ENCODE measurements around the gene FOXP4.
A peak's percentile ranks its signal among the peaks of the same experiment; 100 is the strongest.

Gene FOXP4

DNA sequence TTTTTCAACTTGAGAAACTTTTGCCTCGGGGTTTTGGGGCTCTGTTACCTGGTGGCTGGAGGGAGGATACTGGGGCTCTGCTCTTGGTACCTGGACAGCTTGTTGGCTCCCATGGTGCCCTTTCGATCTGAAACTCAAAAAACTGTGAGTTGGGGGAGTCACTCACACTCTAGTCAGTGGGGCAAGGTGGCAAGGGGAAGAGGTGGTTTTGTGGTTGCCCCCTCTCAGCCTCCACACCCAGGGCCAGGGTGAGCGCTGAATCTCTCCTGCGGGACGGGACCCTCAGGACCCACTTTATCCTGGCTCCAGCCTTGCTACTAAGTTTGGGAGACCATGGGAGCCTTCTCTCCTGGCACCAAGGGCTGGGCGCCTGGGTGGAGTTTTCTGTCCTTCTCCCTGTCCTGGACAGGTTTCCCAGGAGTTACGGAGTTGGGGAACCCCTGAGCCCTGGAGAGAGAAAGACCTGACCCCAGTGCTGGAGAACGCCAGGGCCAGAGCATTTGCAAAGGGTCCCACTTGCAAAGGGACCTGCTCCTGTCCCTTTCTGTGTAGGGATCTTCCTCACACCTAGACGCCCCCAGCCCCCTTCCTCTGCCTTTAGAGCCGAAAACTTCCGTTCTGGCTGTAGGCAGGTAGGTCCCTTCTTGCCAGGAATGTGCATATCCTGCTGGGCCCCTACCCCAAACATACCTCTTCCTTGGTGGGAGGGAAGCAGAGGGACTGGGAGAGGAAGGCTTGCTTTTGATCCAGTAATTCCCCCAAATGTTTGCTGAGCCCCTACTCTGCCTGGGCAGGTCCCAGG is 2.9 kb downstream of the FOXP4 start:
- DNase-seq = no peak

DNA sequence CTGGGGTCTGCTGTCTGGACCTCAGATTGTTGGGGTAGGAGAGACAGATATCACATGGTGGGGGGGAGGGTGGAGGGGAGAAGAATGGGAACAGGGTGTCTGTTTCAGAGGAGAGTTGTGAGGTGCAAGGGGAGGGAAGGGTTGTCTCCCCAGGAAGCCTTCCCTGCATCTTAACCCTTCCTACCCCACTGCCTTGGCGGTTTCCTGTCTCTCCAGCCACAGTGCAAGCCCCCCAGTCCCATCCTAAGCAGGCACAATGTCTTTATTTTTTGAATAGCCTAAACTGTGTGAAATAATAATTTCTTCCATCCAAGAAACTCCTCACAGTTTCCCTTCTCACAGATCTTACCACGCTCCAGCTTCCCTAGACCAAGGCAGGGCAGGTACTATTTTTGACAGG is 3.5 kb downstream of the FOXP4 start:
- DNase-seq = no peak

DNA sequence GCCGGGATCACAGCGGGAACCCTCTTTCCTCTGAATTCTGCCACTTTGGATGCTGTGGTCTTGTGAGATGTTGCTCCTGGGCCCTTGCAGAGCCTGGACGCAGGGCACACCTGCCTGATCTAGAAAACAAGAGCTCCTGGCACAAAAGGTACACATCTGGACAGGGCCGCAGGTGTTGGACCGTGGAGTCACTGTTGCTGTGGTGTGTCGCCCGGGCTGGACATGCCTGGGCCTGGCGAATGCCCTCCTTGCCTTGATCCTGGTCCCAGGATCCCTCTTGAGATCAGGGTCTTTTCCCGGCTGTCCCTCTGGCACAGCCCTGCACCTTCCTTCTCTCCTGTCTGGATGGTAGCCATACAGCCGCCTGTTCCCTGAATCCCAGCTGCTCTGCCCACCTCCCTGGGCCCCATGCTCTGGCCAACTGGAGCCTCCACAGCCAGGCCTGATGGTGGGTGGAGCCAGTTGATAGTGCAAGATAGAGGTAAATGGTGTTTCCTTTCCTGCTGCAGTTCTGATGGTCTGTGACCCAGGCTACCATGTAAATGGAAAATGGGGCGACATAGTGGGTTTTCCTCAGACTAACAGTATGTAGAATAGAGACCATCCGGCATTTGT is 5.0 kb downstream of the FOXP4 start:
- DNase-seq = no peak

DNA sequence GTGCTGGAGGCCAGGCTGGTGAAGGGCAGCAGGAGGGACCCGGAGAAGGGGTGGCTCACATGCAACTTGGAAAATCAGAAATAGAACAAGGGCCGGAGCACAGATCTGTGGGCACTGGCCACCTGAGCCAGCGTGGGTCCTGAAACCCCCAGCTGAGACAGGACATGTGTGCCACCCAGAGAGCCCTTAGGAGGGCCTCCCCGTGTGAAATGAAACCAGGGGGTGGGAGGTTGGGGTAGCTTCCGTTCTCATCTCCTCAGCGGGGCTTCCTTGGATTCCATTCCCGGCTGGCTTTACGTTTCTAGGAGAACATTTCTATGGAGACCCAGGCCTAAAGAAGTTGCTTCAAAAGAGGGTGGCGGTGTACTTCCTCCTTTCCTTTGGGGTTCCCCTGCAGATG is 5.7 kb downstream of the FOXP4 start:
- no peak for DNase-seq

DNA sequence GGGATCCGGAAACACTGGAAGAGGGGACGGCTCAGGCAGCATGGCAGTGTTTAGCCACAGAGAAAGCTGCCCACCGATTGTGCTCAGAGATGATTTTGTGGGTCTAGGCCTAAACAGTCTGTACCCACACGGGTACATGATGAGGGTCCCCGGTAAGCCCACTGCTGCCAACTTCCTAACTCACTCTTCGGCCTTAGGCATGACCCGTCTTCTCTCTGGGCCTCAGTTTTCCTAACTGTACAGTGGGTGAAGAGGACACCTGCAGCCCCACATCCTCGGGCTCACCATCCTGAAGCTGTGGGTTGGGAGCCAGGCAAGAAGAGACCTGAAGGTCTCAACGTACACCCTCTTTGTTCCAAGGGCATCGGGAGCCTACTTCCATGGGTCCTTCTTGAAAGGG is 6.5 kb downstream of the FOXP4 start:
- DNase-seq = no peak

DNA sequence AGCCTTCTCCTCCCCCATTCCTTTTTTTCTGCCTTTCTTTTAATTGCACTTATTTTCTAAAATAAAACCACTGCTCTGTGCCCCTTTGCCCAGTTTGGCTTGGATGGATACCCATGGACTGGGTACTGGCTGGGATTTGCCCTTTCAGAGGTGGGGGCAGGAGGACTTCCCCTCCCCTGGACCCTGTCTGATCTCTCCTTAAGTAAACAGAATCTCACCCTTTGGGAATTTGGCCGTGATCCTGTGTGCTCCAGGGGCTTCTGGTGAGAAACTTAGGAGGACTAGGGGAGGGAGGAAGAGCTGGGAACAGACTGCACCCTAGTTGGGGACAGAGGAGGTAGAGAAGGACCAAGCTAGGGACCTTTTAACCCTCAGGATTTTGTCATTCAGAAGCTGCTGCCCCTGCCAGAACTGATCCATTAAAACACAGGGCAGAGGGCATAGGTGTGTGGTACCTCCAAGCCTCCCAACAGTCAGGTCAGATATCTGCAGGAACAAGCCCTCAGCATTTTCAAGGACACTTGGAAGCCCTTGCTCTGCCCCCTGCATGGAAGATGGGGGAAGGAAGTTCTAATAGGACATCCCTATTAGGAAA is 7.3 kb downstream of the FOXP4 start:
- no peak for DNase-seq

DNA sequence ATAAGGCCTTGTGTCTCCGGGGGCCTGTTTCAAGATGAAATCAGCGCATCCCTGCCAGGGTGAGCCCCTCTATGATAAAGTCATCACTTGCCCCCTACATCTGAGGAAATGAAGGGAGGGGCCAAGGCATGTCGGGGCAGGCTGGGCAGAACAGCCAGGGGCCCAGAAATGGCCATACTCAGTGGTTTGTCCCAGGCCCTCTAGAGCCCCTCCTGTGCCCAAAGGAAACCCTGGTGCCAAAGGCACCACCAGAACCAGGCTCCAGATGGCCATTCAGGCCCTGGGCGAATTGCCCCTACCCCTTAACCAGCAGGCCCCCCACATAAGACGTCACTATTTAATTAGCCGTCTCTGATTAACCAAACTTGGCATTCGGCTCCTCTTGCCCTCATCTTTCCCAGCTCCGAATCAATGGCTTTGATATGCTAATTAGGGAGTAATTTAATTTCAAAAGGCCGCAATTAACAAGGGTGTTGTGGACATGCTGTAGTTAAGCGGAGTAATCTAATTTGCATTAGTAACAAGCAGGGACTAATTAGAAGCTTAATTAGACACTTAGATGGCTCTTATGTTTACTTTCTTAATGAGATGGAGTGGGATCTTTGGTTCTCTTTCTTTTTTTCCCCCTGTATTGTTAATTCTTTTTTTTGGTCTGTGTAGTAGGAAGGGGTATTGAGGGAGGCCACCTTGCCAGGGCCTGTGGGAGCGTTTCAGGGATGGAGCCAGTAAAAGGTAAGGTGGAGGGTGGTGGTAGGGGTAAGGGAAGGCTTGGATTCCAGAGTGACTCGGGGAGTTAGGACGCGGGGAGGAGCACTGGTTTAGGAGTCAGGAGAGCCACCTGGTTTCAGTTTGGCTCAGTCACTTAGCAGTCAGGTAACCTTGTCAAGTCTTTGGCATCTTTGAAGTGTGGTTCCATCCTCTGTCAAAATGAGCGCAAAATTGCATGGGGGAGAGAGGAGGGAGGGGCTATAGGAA is 9.4 kb downstream of the FOXP4 start:
- no peak for DNase-seq

DNA sequence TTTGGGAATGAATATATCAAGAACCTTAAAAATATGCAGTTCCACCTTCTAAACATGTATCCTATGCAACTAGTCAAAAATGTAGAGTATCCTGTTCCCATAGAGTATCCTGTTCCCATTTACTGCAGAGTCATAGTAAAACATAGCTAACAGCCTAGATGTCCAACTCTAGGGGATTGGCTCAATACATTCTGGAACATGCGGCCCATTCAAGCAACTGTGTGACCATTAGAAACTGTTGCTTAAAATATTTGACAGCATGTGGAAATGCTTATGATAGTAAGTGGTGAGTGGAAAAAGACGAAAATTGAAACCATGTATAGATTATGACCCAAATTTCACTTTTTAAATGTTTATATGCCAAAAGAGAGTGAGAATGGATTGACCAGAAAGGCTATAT is 11.2 kb downstream of the FOXP4 start:
- DNase-seq = no peak

DNA sequence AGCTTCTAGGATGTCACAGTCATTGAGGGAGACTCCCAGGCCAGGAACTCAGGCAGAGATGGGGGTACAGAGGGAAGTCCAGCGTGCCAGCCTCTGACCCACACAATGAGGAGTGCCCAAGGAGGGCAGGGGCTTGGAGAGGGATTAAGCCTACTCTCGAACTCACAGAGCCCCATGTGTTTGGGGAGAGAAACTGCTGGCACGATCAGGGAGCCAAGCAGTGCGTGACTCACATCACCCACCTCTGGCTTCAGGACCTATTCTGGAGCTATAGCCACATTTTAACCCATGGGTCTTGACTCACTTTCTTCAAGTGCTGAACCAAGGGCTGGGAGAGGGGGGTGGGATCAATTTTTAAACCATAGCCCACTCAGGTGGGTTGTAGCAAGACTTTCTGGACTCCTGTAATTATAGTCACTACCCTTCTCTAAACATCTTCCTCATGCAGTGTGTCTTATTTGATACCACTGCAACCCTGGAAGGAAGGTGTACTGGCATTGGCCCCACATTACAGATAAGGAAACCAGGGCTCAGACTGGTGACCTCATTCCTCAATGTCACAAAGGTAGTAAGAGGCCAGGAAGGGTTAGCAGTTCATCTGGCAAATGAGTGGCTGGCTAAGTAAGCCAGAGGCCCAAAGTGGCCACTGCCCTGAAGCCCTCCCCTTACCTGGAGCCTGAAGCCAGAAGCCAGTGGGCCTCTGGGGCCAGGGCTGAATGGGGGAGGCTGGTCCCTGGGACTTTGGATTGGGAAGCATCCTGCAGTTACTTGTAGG is 12.0 kb downstream of the FOXP4 start:
- no peak for DNase-seq

DNA sequence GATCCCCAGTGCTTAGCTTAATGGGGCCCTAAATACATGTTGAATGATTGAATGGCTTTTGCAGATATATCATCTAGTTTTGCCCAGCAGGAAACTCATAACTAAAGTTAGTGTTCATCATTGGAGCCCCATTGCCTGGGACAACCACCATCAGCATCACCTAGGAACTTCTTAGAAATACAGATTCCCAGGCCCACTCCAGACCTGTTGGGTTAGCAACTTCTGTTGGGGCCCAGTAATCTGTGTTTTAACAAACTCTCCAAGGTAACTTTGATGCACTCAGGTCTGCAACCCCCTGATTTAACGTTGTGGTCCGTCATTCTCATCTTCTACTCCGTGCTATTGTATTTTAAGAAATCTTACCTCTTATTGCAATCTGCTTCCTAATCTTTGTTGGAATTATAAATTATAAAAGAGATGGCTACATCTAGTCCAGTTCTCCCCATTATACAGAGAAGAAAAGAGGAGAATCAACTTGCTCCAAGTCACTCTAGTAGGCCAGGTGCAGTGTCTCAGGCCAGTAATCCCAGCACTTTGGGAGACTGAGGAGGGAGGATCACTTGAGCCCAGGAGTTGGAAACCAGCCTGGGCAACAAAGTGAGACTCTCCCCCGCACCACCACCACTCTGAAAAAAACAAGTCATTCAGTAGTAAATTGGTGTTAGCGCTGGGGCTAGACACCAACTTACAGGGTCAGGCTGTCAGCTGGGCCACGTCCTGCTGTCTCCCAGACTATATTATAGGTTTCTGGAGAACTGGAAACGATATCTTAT is 13.7 kb downstream of the FOXP4 start:
- no peak for DNase-seq

DNA sequence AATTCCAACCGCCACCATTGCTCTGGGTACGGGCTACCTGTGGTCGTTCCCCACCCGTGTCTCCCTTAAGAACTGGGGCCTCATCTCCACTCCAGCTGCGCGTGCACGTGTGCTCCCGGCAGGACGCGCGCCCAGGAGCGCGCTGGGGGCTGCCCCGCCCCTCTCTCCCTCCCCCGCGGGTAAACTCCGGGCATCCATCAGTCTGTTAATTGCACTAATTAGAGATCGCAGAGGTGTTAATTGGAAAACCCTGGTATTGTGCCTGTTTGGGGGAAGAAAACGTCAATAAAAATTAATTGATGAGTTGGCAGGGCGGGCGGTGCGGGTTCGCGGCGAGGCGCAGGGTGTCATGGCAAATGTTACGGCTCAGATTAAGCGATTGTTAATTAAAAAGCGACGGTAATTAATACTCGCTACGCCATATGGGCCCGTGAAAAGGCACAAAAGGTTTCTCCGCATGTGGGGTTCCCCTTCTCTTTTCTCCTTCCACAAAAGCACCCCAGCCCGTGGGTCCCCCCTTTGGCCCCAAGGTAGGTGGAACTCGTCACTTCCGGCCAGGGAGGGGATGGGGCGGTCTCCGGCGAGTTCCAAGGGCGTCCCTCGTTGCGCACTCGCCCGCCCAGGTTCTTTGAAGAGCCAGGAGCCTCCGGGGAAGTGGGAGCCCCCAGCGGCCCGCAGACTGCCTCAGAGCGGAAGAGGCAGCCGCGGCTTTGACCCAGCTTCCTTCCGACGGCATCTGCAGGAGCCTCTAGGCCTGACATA is 14.4 kb downstream of the FOXP4 start:
- peak; percentile 75 to 76 for DNase-seq

DNA sequence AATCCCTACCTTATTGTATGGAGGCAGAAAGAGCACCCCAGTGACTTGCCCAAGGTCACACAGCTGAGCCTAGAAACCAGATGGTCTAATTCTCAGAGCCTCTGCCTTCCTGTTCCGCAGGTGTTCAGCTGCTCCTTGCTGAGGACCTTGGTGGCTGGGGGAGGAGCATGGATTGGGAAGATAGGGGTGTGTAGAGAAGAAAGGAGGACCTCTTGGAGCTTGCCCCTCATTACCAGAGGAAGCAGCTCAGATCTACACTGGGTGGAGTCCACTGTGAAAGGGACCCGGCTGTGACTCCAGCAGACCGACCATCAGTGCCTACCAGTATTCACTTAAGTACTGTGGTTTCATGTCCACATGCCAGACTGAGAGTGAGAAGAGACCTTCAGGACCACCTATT is 15.2 kb downstream of the FOXP4 start:
- DNase-seq = no peak

DNA sequence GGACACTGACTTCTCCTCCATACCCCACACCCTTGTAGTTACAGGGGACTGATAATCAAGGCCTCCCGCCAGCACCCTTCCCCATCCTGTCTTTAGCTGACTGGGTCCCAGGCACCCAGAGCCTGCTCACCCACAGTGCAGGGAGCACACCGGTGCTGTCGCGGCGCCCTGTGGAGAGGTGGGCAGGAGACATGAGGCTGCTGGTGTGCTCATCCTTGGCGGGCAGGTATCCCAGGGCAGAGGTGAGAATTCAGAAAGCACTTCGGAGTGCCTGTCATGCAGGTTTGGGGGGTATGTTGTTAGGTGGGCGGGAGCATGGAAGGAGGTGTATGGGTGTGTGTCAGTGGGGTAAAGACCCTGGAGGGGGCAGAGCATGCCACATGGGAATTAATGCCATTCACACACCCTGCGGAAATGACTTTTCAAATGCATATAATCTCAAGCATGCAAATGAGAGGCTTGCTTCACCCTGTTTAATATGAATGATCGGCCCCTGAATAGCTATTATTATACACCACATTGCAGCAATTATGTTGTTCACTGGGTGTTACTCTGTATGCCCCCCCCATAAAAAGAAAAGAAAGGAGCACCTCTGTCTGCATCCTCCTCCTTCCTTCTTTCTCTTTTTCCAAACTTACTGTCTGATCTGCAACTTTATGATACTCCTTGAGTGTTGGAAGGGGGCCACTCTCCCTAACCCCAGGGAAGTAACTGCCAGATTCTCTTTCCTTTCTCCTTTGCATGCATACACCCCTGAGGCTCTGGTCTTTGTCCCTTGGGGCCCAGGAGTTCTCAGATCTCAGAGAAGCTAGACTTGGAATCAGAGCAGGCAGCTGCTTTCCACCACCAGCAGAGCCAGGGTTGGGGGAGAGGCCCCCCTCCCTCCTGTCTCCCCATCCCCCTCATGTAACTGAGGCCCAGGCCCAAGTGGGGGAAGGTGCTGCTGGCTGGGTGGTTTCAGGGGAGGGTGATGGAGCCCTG is 16.0 kb downstream of the FOXP4 start:
- no peak for DNase-seq

DNA sequence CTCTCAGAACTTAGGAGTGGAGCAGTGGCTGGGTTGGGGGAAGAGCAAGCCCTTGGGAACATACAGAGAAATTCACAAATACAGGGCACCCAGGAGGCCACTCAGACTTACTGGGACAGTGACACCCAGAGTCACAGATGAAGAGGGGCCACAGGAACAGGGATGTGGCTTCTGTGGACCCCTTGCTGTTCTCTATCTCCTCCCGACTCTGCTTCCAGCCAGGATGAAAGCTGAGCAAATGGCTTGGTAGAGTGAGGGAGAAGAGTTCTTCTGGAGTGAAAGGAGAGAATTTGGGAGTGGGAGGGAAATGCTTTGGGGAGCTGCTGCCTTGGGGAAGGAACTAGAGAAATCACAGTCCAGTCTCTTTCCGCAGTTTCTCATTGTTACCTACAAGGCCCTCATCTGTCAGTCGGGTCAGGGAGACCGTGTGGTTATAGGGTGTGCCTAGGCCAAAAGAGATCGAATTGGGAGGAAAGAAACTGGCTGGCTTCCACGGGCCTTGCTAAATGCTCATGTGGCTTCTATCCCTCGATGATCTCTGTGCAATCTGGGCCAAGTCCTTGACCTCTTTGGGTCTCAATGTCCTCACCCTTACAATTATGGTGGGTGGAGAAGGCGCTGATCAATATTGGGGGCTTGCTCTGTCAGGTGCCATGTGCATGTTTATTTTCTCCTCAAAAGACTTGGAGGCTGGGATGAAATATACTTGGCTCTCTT is 17.0 kb downstream of the FOXP4 start:
- no peak for DNase-seq

DNA sequence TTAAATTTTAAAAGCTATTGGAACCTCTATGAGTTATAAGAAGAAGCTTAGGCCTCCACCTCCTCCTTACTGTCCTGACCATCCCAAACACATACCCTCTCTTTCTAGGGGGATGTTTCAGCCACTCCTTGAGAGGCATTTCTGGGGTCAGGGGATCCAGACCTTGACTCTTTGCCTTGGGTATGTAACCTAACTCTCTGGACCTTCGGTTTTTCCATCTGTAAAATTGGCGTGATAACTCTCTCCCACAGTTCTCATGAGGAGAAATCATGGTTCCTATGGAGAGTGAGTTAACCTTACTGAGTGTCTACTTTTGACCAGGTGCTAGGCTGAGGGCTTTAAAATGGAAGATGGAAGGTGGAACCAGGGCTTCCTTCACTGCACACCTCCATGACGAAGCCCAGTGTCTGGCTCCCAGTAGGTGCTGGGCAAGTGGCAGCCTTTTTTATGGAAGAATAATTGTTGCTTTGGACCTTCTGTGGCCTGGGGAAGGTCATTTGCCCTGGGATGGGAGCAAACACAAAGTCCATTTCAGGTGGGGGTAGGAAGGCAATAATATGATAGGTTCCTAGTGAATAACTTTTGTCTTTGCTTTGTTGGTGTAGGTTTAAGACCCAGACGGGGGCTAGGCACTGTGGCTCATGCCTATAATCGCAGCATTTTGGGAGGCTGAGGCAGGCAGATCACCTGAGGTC is 18.4 kb downstream of the FOXP4 start:
- DNase-seq = no peak

DNA sequence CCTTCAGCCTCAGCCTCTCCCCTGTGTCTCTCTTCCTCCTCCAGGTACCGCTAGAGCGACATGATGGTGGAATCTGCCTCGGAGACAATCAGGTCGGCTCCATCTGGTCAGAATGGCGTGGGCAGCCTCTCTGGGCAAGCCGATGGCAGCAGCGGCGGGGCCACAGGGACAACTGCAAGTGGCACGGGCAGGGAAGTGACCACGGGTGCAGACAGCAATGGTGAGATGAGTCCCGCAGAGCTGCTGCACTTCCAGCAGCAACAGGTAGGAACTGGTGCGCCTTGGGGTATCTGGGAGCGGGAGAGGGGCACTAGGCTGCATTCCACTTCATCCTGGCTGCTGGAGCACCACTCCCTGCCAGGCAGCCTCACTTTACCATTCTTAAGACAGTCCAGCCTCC is 19.5 kb downstream of the FOXP4 start:
- DNase-seq = no peak

DNA sequence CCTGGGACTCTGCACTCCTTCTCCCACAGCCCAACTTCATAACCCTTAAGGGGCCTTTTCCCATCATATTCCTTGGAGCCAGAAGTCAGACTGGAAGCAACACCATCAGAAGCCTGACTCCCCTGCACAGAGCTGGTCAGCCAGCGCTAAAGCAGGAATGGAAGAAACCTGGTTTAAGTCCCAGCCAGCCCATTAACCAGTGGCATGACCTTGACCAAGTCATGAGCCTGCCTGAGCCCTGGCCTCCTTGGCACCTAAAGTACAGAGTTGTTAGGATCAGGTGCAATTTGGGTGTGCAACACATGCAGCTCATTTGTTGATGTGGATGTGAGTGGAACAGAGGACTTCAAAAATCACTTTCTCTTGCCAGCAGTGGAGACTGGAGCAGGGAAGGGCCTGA is 20.8 kb downstream of the FOXP4 start:
- DNase-seq = no peak

DNA sequence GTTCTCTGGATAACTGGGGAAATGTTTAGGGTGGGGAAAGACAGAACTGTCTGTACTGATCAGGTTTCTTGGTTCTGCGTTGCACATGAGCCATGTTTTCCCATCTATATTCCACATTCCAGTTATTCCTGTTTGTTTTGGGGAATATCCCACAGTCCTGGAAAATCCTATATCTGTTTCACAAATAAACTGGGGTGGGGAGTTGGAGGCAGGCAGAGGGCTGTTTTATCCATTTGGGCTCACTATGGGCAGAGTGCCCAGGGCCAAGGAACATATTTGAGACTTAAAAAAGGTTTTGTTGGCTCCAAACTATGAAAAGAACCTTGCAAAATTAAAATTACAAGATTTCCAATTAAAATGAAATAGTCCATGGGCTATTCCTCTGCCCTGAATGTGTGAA is 21.5 kb downstream of the FOXP4 start:
- DNase-seq = no peak
